Liver (tissue), 9 donors: ENCODE data around the gene SEPTIN1. TPM values are rescaled to one million over a fixed set of nuclear protein-coding genes. Genes with fewer than 3 reads are reported as not detected.

Experiments
- DNase-seq: peaks from one replicate; pipeline ENCODE4 v3.0.0-alpha.2; 2017; ENCODE audit warnings: low spot score
- H3K27ac ChIP-seq, 2 donors: one replicate each; pipeline ENCODE4 v1.7.0; 2013; ENCODE audit warnings: inconsistent platforms in 2 of 2, low read length in 2 of 2, control low read depth in 1 of 2, low read depth in 1 of 2, mild to moderate bottlenecking in 1 of 2
- H3K27me3 ChIP-seq, 4 donors: one replicate each; pipeline versions ENCODE4 v1.6.1 to v1.7.0; 2013; ENCODE audit warnings: low read length in 3 of 4, inconsistent platforms in 1 of 4, mild to moderate bottlenecking in 1 of 4, moderate library complexity in 1 of 4; ENCODE audit not compliant: control insufficient read depth in 4 of 4, insufficient read depth in 4 of 4
- H3K36me3 ChIP-seq, 4 donors: one replicate each; pipeline versions ENCODE4 v1.6.1 to v1.7.0; 2013; ENCODE audit warnings: low read length in 3 of 4, mild to moderate bottlenecking in 3 of 4, low read depth in 1 of 4, moderate library complexity in 1 of 4; ENCODE audit not compliant: control insufficient read depth in 4 of 4, insufficient read depth in 3 of 4
- H3K4me1 ChIP-seq, 4 donors: one replicate each; pipeline versions ENCODE4 v1.6.1 to v1.7.0; 2013; ENCODE audit warnings: low read length in 3 of 4, mild to moderate bottlenecking in 3 of 4, moderate library complexity in 1 of 4; ENCODE audit not compliant: control insufficient read depth in 4 of 4, insufficient read depth in 4 of 4
- H3K4me3 ChIP-seq, 3 donors: one replicate each; pipeline versions ENCODE4 v1.6.1 to v1.7.0; 2013; ENCODE audit warnings: low read length in 3 of 3, control low read depth in 1 of 3, low read depth in 1 of 3, mild to moderate bottlenecking in 1 of 3
- H3K9ac ChIP-seq, 2 donors: one replicate each; pipeline ENCODE4 v1.7.0; 2013; ENCODE audit warnings: low read length in 2 of 2, mild to moderate bottlenecking in 2 of 2, moderate library complexity in 2 of 2, control low read depth in 1 of 2, low read depth in 1 of 2
- H3K9me3 ChIP-seq, 4 donors: one replicate each; pipeline versions ENCODE4 v1.6.1 to v1.7.0; 2013; ENCODE audit warnings: low read length in 3 of 4; ENCODE audit not compliant: control insufficient read depth in 4 of 4
- ATF3 ChIP-seq: IDR thresholded peaks from 2 replicates; pipeline ENCODE4 v1.6.1; 2016; ENCODE audit warnings: antibody characterized with exemption
- CTCF ChIP-seq: fragments of 150-350 bp; IDR thresholded peaks from 2 replicates; pipeline ENCODE4 v1.5.1; 2017; ENCODE audit warnings: improper control_type of control experiment, low read depth, low read length; ENCODE audit not compliant: missing input control
- EGR1 ChIP-seq, 2 donors: IDR thresholded peaks; 2 replicates each; pipeline ENCODE4 v1.6.1; 2016 to 2018; ENCODE audit warnings: antibody characterized with exemption in 2 of 2, low read depth in 2 of 2
- FOXA1 ChIP-seq: IDR thresholded peaks from 2 replicates; pipeline ENCODE4 v1.6.1; 2016; ENCODE audit warnings: antibody characterized with exemption
- FOXA2 ChIP-seq: IDR thresholded peaks from 2 replicates; pipeline ENCODE4 v1.6.1; 2016; ENCODE audit warnings: antibody characterized with exemption
- GABPA ChIP-seq, 2 donors: IDR thresholded peaks in 1 of 2; conservative IDR thresholded peaks in 1 of 2; 2 replicates each; pipeline ENCODE4 v1.6.1; 2016; ENCODE audit warnings: antibody characterized with exemption in 2 of 2, mild to moderate bottlenecking in 1 of 2, moderate library complexity in 1 of 2
- HNF4A ChIP-seq, 2 donors: conservative IDR thresholded peaks; 2 replicates each; pipeline ENCODE4 v1.6.1; 2016; ENCODE audit warnings: antibody characterized with exemption in 2 of 2, mild to moderate bottlenecking in 2 of 2
- HNF4G ChIP-seq: IDR thresholded peaks from 2 replicates; pipeline ENCODE4 v1.6.1; 2016; ENCODE audit warnings: antibody characterized with exemption
- JUND ChIP-seq, 2 donors: IDR thresholded peaks; 2 replicates each; pipeline ENCODE4 v1.6.1; 2016; ENCODE audit warnings: antibody characterized with exemption in 2 of 2
- NR2F2 ChIP-seq: IDR thresholded peaks from 2 replicates; pipeline ENCODE4 v1.6.1; 2016; ENCODE audit warnings: antibody characterized with exemption
- RAD21 ChIP-seq, 2 donors: IDR thresholded peaks; 2 replicates each; pipeline ENCODE4 v1.6.1; 2016; ENCODE audit warnings: antibody characterized with exemption in 2 of 2, mild to moderate bottlenecking in 2 of 2
- RXRA ChIP-seq, 2 donors: IDR thresholded peaks; 2 replicates each; pipeline ENCODE4 v1.6.1; 2017 to 2018; ENCODE audit warnings: antibody characterized with exemption in 2 of 2, mild to moderate bottlenecking in 1 of 2
- SP1 ChIP-seq: IDR thresholded peaks from 2 replicates; pipeline ENCODE4 v1.6.1; 2018; ENCODE audit warnings: antibody characterized with exemption, mild to moderate bottlenecking
- TAF1 ChIP-seq: conservative IDR thresholded peaks from 2 replicates; pipeline ENCODE4 v1.6.1; 2016; ENCODE audit warnings: antibody characterized with exemption, mild to moderate bottlenecking
- YY1 ChIP-seq: IDR thresholded peaks from 2 replicates; pipeline ENCODE4 v1.6.1; 2016; ENCODE audit warnings: antibody characterized with exemption, mild to moderate bottlenecking
- ZBTB33 ChIP-seq: IDR thresholded peaks from 2 replicates; pipeline ENCODE4 v1.6.1; 2016; ENCODE audit warnings: antibody characterized with exemption
- WGBS: extraction: QIAGEN DNeasy Blood & Tissue Kit; methylation state at CpG from one replicate; pipeline ENCODE4 v1.1.7; 2013; 5-methylcytosine and 5-hydroxymethylcytosine counted together
- polyA plus RNA-seq, 2 donors: library from polyadenylated mRNA; stranded (reverse) in 1 of 2; unstranded in 1 of 2; fragments of 200-250 nt in 1 of 2; fragments of >200 nt in 1 of 2; fragmentation: Nextera tagmentation in 1 of 2; extraction: Ambion mirVana in 1 of 2; gene quantifications; one replicate each; pipeline versions ENCODE4 v1.2.1 to v1.2.3, GENCODE V29; 2013 to 2015
- total RNA-seq, 2 donors: library from RNA; depleted of rRNA; stranded (reverse); fragments of >200 nt; gene quantifications; one replicate each; pipeline ENCODE4 v1.2.3, GENCODE V29; 2014
- TF ChIP-seq, protein P1 (sequence below): IDR thresholded peaks from 2 replicates; pipeline ENCODE4 v1.6.1; 2016; ENCODE audit warnings: antibody characterized with exemption
- TF ChIP-seq, protein P2 (sequence below): IDR thresholded peaks from 2 replicates; pipeline ENCODE4 v1.6.1; 2016; ENCODE audit warnings: antibody characterized with exemption, mild to moderate bottlenecking
- donor health status: healthy.
- donor health status: healthy.
- donor health status: healthy.
- donor health status: healthy.
- donor health status: healthy.

SEPTIN1 gene
- total and polyA plus RNA-seq, 4 donors: 0.42 to 2.8 (median 1.2) TPM

DNA sequence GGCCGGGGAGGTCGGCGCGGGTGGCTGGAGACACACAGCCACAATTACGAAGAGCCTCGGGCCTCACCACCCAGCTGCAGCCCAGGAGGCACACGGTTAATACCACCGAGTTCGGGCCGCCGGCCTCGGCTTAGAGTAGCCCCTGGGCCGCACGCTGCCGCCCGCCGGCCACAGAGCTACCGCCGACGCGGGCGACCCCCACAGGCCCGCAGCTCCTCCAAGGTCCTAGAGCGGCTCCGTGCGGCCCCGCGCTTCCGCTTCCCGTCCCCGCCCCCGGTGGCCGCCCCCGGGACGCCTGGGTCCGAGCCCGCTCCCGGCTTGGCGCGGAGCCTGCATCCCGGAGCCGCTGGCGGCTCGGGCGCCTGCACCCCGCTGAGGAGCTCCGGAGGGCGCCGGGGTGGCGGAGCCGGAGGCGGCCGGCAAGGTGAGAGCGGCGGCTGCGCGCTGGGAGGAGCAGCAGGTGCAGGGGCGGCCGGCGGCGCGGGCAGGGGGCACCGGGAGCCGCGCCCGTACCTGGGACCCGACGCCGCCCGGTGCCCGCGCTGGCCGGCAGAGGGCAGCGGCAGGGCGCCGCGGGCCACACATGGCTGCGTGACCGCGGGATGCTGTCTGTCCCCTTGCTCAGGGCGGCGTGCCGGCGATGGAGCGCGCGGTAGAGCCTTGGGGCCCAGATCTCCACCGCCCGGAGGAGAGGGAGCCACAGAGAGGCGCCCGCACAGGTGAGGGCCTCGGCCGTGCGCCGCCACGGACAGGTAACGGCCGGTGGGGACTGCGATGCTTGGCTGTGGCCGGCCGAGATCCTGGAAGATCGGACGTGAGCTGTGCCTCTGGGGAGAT lies 13.0 kb upstream of the SEPTIN1 start, which contains the start of gene ZNF48 (continued):
- TF ChIP-seq TAF1 (no peak), HNF4A (conservative IDR thresholded peaks at IDR 0.05) (no peak), ATF3 (no peak), RXRA (IDR thresholded peaks at IDR 0.05) (no peak), NR2F2 (no peak), SP1 (peak; percentile 36), GABPA (IDR thresholded peaks at IDR 0.05 in 1 of 2, conservative IDR thresholded peaks at IDR 0.05 in 1 of 2) (peak in 1 of 2 donors; percentile 81)

- Histone ChIP-seq H3K9me3 (no peaks in the 10 kb centered on the region), H3K36me3 (peaks cover 0 to 3% (median 1%) of the 10 kb centered on the region in 4 donors), H3K4me1 (peaks cover 2 to 17% (median 11%) of the 10 kb centered on the region in 4 donors), H3K4me3 (peak overlapping the region; percentile 54 to 96 (median 55)), H3K27me3 (no peaks in the 10 kb centered on the region), H3K9ac (peak overlapping the region in 1 of 2 donors; percentile 16), H3K27ac (peak overlapping the region; percentile 51 to 78)
- 16% methylated on average over 31 of the region's 31 CpGs for WGBS
- TF ChIP-seq NR2F2 (no peak), ATF3 (no peak), FOXA1 (no peak), EGR1 (IDR thresholded peaks at IDR 0.05; ENCODE audit: low read depth in 2 of 2) (no peak), YY1 (no peak), JUND (IDR thresholded peaks at IDR 0.05) (no peak), RXRA (IDR thresholded peaks at IDR 0.05) (no peak), GABPA (IDR thresholded peaks at IDR 0.05 in 1 of 2, conservative IDR thresholded peaks at IDR 0.05 in 1 of 2) (no peak), ZBTB33 (no peak), CTCF (no peak), TAF1 (no peak), SP1 (no peak), FOXA2 (no peak), HNF4A (conservative IDR thresholded peaks at IDR 0.05) (no peak), RAD21 (IDR thresholded peaks at IDR 0.05) (no peak), HNF4G (no peak)
- TF ChIP-seq, protein P1, sequence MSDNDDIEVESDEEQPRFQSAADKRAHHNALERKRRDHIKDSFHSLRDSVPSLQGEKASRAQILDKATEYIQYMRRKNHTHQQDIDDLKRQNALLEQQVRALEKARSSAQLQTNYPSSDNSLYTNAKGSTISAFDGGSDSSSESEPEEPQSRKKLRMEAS: no peak
- TF ChIP-seq, protein P2, sequence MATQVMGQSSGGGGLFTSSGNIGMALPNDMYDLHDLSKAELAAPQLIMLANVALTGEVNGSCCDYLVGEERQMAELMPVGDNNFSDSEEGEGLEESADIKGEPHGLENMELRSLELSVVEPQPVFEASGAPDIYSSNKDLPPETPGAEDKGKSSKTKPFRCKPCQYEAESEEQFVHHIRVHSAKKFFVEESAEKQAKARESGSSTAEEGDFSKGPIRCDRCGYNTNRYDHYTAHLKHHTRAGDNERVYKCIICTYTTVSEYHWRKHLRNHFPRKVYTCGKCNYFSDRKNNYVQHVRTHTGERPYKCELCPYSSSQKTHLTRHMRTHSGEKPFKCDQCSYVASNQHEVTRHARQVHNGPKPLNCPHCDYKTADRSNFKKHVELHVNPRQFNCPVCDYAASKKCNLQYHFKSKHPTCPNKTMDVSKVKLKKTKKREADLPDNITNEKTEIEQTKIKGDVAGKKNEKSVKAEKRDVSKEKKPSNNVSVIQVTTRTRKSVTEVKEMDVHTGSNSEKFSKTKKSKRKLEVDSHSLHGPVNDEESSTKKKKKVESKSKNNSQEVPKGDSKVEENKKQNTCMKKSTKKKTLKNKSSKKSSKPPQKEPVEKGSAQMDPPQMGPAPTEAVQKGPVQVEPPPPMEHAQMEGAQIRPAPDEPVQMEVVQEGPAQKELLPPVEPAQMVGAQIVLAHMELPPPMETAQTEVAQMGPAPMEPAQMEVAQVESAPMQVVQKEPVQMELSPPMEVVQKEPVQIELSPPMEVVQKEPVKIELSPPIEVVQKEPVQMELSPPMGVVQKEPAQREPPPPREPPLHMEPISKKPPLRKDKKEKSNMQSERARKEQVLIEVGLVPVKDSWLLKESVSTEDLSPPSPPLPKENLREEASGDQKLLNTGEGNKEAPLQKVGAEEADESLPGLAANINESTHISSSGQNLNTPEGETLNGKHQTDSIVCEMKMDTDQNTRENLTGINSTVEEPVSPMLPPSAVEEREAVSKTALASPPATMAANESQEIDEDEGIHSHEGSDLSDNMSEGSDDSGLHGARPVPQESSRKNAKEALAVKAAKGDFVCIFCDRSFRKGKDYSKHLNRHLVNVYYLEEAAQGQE: no peak
- no peak for DNase-seq
Measured at GRCh38 chr16:30394592-30395154, 12.3 kb upstream of the SEPTIN1 start.
